Measurements from ENCODE around the gene ZNF683.

GRCh38 chr1:26413031-26413430, 40.5 kb upstream of the ZNF683 start:
- TF ChIP-seq ZNF596 (tag by site-specific recombination; IDR thresholded peaks at IDR 0.05) (no peak), ZNF335 (tag by site-specific recombination; conservative IDR thresholded peaks at IDR 0.05) (no peak), ZSCAN16 (tag by site-specific recombination; IDR thresholded peaks at IDR 0.05) (no peak), ZNF112 (tag by site-specific recombination; IDR thresholded peaks at IDR 0.05) (no peak)
- TF ChIP-seq, protein P1, sequence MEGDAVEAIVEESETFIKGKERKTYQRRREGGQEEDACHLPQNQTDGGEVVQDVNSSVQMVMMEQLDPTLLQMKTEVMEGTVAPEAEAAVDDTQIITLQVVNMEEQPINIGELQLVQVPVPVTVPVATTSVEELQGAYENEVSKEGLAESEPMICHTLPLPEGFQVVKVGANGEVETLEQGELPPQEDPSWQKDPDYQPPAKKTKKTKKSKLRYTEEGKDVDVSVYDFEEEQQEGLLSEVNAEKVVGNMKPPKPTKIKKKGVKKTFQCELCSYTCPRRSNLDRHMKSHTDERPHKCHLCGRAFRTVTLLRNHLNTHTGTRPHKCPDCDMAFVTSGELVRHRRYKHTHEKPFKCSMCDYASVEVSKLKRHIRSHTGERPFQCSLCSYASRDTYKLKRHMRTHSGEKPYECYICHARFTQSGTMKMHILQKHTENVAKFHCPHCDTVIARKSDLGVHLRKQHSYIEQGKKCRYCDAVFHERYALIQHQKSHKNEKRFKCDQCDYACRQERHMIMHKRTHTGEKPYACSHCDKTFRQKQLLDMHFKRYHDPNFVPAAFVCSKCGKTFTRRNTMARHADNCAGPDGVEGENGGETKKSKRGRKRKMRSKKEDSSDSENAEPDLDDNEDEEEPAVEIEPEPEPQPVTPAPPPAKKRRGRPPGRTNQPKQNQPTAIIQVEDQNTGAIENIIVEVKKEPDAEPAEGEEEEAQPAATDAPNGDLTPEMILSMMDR (tag by site-specific recombination; IDR thresholded peaks at IDR 0.05): no peak
- TF ChIP-seq, protein P2, sequence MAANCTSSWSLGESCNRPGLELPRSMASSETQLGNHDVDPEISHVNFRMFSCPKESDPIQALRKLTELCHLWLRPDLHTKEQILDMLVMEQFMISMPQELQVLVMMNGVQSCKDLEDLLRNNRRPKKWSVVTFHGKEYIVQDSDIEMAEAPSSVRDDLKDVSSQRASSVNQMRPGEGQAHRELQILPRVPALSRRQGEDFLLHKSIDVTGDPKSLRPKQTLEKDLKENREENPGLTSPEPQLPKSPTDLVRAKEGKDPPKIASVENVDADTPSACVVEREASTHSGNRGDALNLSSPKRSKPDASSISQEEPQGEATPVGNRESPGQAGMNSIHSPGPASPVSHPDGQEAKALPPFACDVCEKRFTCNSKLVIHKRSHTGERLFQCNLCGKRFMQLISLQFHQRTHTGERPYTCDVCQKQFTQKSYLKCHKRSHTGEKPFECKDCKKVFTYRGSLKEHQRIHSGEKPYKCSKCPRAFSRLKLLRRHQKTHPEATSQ (tag by site-specific recombination; IDR thresholded peaks at IDR 0.05): no peak
